ENCODE data around the gene TPM2.
A peak's percentile ranks its signal among the peaks of the same experiment; 100 is the strongest.

- TF ChIP-seq POLR2AphosphoS5 (IDR thresholded peaks at IDR 0.05; ENCODE audit: low read depth, low read length) (peak; percentile 41; the same call in 1 of the 2 replicates), POLR2A (IDR thresholded peaks at IDR 0.05; ENCODE audit: low read depth, low read length) (peak; percentile 52), TAF1 (IDR thresholded peaks at IDR 0.05; ENCODE audit: low read depth, low read length) (peak; percentile 48; the same call in 1 of the 2 replicates), PAX5 (IDR thresholded peaks at IDR 0.05; ENCODE audit: insufficient read depth, low read length, severe bottlenecking) (no peak)
Measured at GRCh38 chr9:35649431-35650340, 40.0 kb downstream of the TPM2 start.
